Trophoblast cell (in vitro differentiated cells and primary cell): ENCODE data around the gene ENTPD2.
"Not testable (repeated sequence)": the region's sequence is repeated elsewhere in the genome, so short reads cannot be mapped to it uniquely, and the experiment has no call there.

Experiments used
- DNase-seq, 2 donors: peaks; one replicate each; pipeline ENCODE4 v3.0.0-alpha.2; 2016
- H2AFZ ChIP-seq: 2 replicates; pipeline ENCODE4 v1.6.1; 2013; ENCODE audit warnings: low read length, moderate library complexity, mild to moderate bottlenecking; ENCODE audit not compliant: insufficient read depth, poor library complexity
- H2AK5ac ChIP-seq: 2 replicates; pipeline ENCODE4 v1.6.1; 2013; ENCODE audit warnings: mild to moderate bottlenecking, low read length
- H2BK120ac ChIP-seq: 2 replicates; pipeline ENCODE4 v1.6.1; 2013; ENCODE audit warnings: low read length, mild to moderate bottlenecking, moderate library complexity; ENCODE audit not compliant: insufficient read depth, poor library complexity
- H2BK12ac ChIP-seq: 2 replicates; pipeline ENCODE4 v1.6.1; 2013; ENCODE audit warnings: mild to moderate bottlenecking, low read length, moderate library complexity
- H2BK5ac ChIP-seq: 2 replicates; pipeline ENCODE4 v1.6.1; 2013; ENCODE audit warnings: low read length, low read depth, moderate library complexity, mild to moderate bottlenecking; ENCODE audit not compliant: poor library complexity
- H3K14ac ChIP-seq: 2 replicates; pipeline ENCODE4 v1.6.1; 2013; ENCODE audit warnings: mild to moderate bottlenecking, low read length
- H3K18ac ChIP-seq: 2 replicates; pipeline ENCODE4 v1.6.1; 2013; ENCODE audit warnings: mild to moderate bottlenecking, low read length
- H3K23ac ChIP-seq: 2 replicates; pipeline ENCODE4 v1.6.1; 2013; ENCODE audit warnings: low read length
- H3K27ac ChIP-seq: 2 replicates; pipeline ENCODE4 v1.5.1; 2013; ENCODE audit warnings: low read depth, mild to moderate bottlenecking, inconsistent platforms, low read length, moderate library complexity
- H3K27me3 ChIP-seq: 2 replicates; pipeline ENCODE4 v1.6.1; 2013; ENCODE audit warnings: inconsistent platforms, mild to moderate bottlenecking, low read length, moderate library complexity; ENCODE audit not compliant: insufficient read depth
- H3K36me3 ChIP-seq, 2 experiments: 1 replicate in 1 of 2; 2 replicates in 1 of 2; pipeline ENCODE4 v1.6.1; 2013; ENCODE audit warnings: low read length in 2 of 2, mild to moderate bottlenecking in 2 of 2, moderate library complexity in 1 of 2; ENCODE audit not compliant: insufficient read depth in 2 of 2, control insufficient read depth in 1 of 2
- H3K4ac ChIP-seq: 2 replicates; pipeline ENCODE4 v1.6.1; 2013; ENCODE audit warnings: low read depth, mild to moderate bottlenecking, low read length, moderate library complexity
- H3K4me1 ChIP-seq, 2 experiments: 1 replicate in 1 of 2; 2 replicates in 1 of 2; pipeline ENCODE4 v1.6.1; 2013; ENCODE audit warnings: low read length in 2 of 2, mild to moderate bottlenecking in 2 of 2, moderate library complexity in 1 of 2; ENCODE audit not compliant: insufficient read depth in 2 of 2, control insufficient read depth in 1 of 2
- H3K4me2 ChIP-seq: 2 replicates; pipeline ENCODE4 v1.6.1; 2013; ENCODE audit warnings: inconsistent platforms, mild to moderate bottlenecking, low read length, moderate library complexity
- H3K4me3 ChIP-seq: 2 replicates; pipeline ENCODE4 v1.5.1; 2013; ENCODE audit warnings: mild to moderate bottlenecking, low read depth, low read length, inconsistent platforms
- H3K79me1 ChIP-seq: one replicate; pipeline ENCODE4 v1.6.1; 2013; ENCODE audit warnings: low read length
- H3K79me2 ChIP-seq: 2 replicates; pipeline ENCODE4 v1.6.1; 2013; ENCODE audit warnings: low read length, mild to moderate bottlenecking; ENCODE audit not compliant: control insufficient read depth, insufficient read depth, poor library complexity
- H3K9ac ChIP-seq: 2 replicates; pipeline ENCODE4 v1.6.1; 2013; ENCODE audit warnings: mild to moderate bottlenecking, low read length
- H3K9me3 ChIP-seq: 2 replicates; pipeline ENCODE4 v1.6.1; 2013; ENCODE audit warnings: low read depth, mild to moderate bottlenecking, control low read depth, inconsistent platforms, low read length; ENCODE audit not compliant: insufficient read depth
- H4K12ac ChIP-seq: 2 replicates; pipeline ENCODE4 v1.6.1; 2013; ENCODE audit warnings: low read depth, mild to moderate bottlenecking, low read length, moderate library complexity
- H4K8ac ChIP-seq: 2 replicates; pipeline ENCODE4 v1.6.1; 2013; ENCODE audit warnings: low read depth, mild to moderate bottlenecking, low read length, moderate library complexity
- H4K91ac ChIP-seq: one replicate; pipeline ENCODE4 v1.6.1; 2013; ENCODE audit warnings: low read depth, mild to moderate bottlenecking, low read length, moderate library complexity
- WGBS: extraction: QIAGEN DNeasy Blood & Tissue Kit; methylation state at CpG from one replicate; pipeline ENCODE4 v1.1.7; 2013; ENCODE audit warnings: missing lambda C conversion rate; ENCODE audit not compliant: insufficient read length, insufficient coverage; ENCODE audit errors: extremely low coverage; 5-methylcytosine and 5-hydroxymethylcytosine counted together

Gene ENTPD2

DNA sequence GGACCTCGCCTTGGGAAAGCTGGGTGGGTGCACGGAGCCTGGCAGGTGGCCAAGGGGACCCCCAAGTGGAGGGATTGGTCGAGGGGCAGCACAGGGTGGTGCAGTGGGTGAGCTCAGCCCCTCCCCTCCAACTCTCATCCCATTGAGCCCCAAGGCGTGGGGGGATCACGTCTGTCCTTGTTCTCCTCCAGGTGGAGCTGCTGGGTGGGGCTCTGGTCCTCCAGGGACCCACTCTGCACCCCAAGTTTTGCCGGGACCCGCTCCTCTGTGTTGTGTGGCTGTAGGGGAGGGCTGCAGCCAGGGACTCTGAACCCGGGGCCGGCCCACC, 18.4 kb downstream of the ENTPD2 start:
- no peaks in the 10 kb centered on the region for H3K36me3 ChIP-seq
- no peak overlapping the region for H3K4me3 ChIP-seq
- no peaks in the 10 kb centered on the region for H3K27me3 ChIP-seq
- no peak overlapping the region for H2AFZ ChIP-seq
- no peak overlapping the region for H2BK120ac ChIP-seq
- H3K4me1 ChIP-seq = no peaks in the 10 kb centered on the region
- no peaks in the 10 kb centered on the region for H3K79me1 ChIP-seq
- no peak overlapping the region for H3K27ac ChIP-seq
- H3K18ac ChIP-seq = no peak overlapping the region
- no peak overlapping the region for H4K91ac ChIP-seq
- H3K23ac ChIP-seq = no peak overlapping the region
- no peak for DNase-seq
- H3K9me3 ChIP-seq = peaks cover 3% of the 10 kb centered on the region
- no peak overlapping the region for H2AK5ac ChIP-seq
- H3K9ac ChIP-seq = no peak overlapping the region
- no peak overlapping the region for H4K12ac ChIP-seq
- no peak overlapping the region for H4K8ac ChIP-seq
- H3K79me2 ChIP-seq = no peaks in the 10 kb centered on the region
- no peak overlapping the region for H3K4me2 ChIP-seq
- no peak overlapping the region for H3K14ac ChIP-seq
- no peak overlapping the region for H2BK5ac ChIP-seq
- H3K4ac ChIP-seq = no peak overlapping the region
- no CpG with 5 or more reads among the region's 9 CpGs for WGBS
- no peak overlapping the region for H2BK12ac ChIP-seq

DNA sequence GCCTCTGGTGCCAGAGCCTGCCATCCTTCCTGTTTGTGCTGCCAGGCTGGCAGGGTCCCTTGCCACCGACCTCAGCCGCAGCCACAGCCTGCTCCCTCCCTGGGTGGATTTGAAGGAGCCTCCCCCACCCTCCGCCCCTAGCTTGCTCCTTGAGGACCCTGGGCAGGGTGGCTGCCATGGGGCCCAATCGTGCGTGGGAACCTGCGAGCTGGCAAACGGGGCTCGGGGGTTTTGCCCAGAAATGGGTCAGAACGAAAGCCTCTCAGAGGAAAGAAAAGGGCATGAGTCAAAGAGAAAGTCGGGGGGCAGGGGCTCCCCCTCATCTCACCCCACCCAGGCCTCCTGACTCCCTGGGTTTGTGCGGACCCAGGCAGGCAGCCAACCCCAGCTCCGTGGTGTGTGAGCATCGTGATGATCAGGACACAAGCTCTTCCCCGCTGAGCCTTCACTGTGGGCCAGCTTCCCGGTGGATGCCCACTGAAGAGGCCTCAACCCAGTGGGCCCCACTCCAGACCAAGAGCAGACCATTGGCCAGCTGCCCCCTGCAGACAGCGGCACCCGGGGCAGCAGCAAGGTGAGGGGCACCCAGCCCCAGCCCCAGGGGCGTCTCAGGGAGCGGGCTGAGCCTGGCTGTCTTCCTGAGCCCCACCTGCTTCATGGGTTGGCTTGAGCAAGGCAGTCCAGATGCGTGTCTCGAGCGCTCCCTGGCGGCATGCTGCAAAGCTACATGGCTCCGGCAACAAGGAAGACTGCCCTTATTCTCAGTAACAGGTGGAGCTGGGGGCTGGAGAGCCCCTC, 19.0 kb downstream of the ENTPD2 start:
- Histone ChIP-seq H4K12ac (no peak overlapping the region), H4K8ac (no peak overlapping the region), H4K91ac (no peak overlapping the region), H2BK5ac (no peak overlapping the region), H2AK5ac (no peak overlapping the region), H3K27me3 (no peaks in the 10 kb centered on the region), H3K23ac (no peak overlapping the region), H3K36me3 (no peaks in the 10 kb centered on the region), H3K27ac (no peak overlapping the region), H2AFZ (no peak overlapping the region), H3K14ac (no peak overlapping the region), H3K18ac (no peak overlapping the region), H3K4me1 (no peaks in the 10 kb centered on the region), H2BK120ac (no peak overlapping the region), H3K79me2 (no peaks in the 10 kb centered on the region), H3K4me2 (no peak overlapping the region), H3K4ac (no peak overlapping the region), H2BK12ac (no peak overlapping the region), H3K9ac (no peak overlapping the region), H3K79me1 (no peaks in the 10 kb centered on the region), H3K4me3 (no peak overlapping the region), H3K9me3 (peaks cover 3% of the 10 kb centered on the region)
- WGBS = no CpG with 5 or more reads among the region's 24 CpGs
- DNase-seq = peak; percentile 74 to 91

GRCh38 chr9:137034039-137034708, 19.7 kb downstream of the ENTPD2 start:
- Histone ChIP-seq H3K27me3 (no peaks in the 10 kb centered on the region), H3K36me3 (no peaks in the 10 kb centered on the region), H2BK120ac (no peak overlapping the region), H3K4me2 (no peak overlapping the region), H3K9ac (no peak overlapping the region), H4K12ac (no peak overlapping the region), H4K8ac (no peak overlapping the region), H2AK5ac (no peak overlapping the region), H3K18ac (no peak overlapping the region), H2BK12ac (no peak overlapping the region), H2AFZ (no peak overlapping the region), H2BK5ac (no peak overlapping the region), H3K79me2 (no peaks in the 10 kb centered on the region), H3K4ac (no peak overlapping the region), H4K91ac (no peak overlapping the region), H3K9me3 (peaks cover 3% of the 10 kb centered on the region), H3K79me1 (no peaks in the 10 kb centered on the region), H3K4me1 (peaks cover 0 to 1% of the 10 kb centered on the region in 2 experiments), H3K4me3 (no peak overlapping the region), H3K23ac (no peak overlapping the region), H3K27ac (no peak overlapping the region), H3K14ac (no peak overlapping the region)
- DNase-seq = no peak
- WGBS = no CpG with 5 or more reads among the region's 15 CpGs

DNA sequence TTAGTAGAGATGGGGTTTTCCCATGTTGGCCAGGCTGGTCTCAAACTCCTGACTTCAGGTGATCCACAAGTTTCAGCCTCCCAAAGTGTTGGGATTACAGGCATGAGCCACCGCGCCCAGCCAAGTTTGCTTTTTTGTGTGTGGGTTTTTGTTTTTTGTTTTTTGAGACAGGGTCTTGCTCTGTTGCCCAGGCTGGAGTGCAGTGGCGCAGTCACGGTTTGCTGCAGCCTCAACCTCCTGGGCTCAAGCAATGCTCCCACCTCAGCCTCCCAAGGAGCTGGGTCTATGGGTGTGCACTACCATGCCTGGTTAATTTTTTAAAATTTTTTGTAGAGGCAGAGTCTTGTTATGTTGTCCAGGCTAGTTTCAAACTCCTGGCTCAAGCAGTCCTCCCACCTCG, 20.4 kb downstream of the ENTPD2 start:
- WGBS = no CpG with 5 or more reads among the region's 5 CpGs
- not testable (repeated sequence) for H2AK5ac ChIP-seq, H3K36me3 ChIP-seq, H4K8ac ChIP-seq, H2BK5ac ChIP-seq, H3K27me3 ChIP-seq, H2BK120ac ChIP-seq, H3K23ac ChIP-seq, H3K14ac ChIP-seq, H3K18ac ChIP-seq, H3K4ac ChIP-seq, H4K12ac ChIP-seq, H3K79me1 ChIP-seq, H4K91ac ChIP-seq, H2BK12ac ChIP-seq, DNase-seq, H3K4me2 ChIP-seq, H3K79me2 ChIP-seq, H3K27ac ChIP-seq, H3K4me3 ChIP-seq, H3K4me1 ChIP-seq, H3K9ac ChIP-seq, H3K9me3 ChIP-seq, H2AFZ ChIP-seq
